Mucosa of stomach (tissue), 1 donor: ENCODE data around the gene RABIF.
"Not testable (repeated sequence)": the region's sequence is repeated elsewhere in the genome, so short reads cannot be mapped to it uniquely, and the experiment has no call there.

Experiments
- H3K27me3 ChIP-seq: one replicate; pipeline ENCODE4 v1.7.0; 2013; ENCODE audit warnings: mild to moderate bottlenecking, low read length; ENCODE audit not compliant: control insufficient read depth, insufficient read depth
- H3K36me3 ChIP-seq: one replicate; pipeline ENCODE4 v1.7.0; 2013; ENCODE audit warnings: low read length; ENCODE audit not compliant: control insufficient read depth, insufficient read depth
- H3K4me1 ChIP-seq: one replicate; pipeline ENCODE4 v1.7.0; 2013; ENCODE audit warnings: mild to moderate bottlenecking, low read length; ENCODE audit not compliant: control insufficient read depth, insufficient read depth
- H3K4me3 ChIP-seq: one replicate; pipeline ENCODE4 v1.7.0; 2013; ENCODE audit warnings: low read length
- H3K9ac ChIP-seq: one replicate; pipeline ENCODE4 v1.7.0; 2013; ENCODE audit warnings: mild to moderate bottlenecking, low read length, moderate library complexity
- H3K9me3 ChIP-seq: one replicate; pipeline ENCODE4 v1.7.0; 2013; ENCODE audit warnings: mild to moderate bottlenecking, low read length, moderate library complexity; ENCODE audit not compliant: control insufficient read depth
- donor health status: Pancreatic carcinoma.

The RABIF gene

DNA sequence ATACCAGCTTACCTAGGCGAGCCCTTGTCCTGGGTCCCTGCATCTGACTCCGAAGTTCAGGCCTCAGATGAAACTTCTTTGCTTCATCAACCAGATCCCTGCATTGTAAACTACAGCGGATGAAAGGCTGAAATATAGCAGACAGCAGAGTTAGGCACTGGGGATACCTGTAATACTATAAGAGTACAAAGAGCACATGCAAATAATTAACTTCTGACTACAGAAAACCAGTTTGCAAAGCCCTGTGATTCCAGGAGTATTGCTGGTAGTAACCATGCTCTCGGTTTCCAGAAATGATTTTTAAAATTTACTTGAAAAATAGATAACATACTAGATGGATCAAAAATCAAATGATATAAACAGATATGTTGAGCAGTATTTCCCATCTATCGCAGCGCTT lies 20.0 kb upstream of the RABIF start:
- no peaks in the 10 kb centered on the region for H3K27me3 ChIP-seq
- no peaks in the 10 kb centered on the region for H3K4me1 ChIP-seq
- no peaks in the 10 kb centered on the region for H3K9me3 ChIP-seq
- no peak overlapping the region for H3K4me3 ChIP-seq
- H3K9ac ChIP-seq = no peak overlapping the region
- H3K36me3 ChIP-seq = peaks cover 6% of the 10 kb centered on the region

DNA sequence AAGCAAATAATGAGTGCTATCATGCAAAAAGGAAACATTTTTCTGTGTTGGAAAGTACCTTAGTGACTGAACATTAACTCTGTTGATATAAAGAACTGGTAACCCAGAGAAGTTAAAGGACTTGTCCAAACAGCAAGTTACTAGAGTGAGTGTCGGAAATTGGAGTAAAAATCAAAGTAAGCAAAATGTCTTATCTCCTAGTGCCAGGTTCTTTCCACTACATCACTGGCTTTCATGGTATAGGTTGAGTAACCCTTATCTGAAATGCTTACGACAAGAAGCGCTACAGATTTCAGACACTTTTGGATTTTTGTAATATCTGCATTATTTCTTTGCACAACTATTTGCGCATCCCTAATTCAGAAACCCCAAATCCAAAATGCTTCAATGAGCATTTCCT lies 16.4 kb upstream of the RABIF start:
- H3K9me3 ChIP-seq = no peaks in the 10 kb centered on the region
- no peak overlapping the region for H3K9ac ChIP-seq
- H3K27me3 ChIP-seq = no peaks in the 10 kb centered on the region
- no peak overlapping the region for H3K4me3 ChIP-seq
- H3K4me1 ChIP-seq = no peaks in the 10 kb centered on the region
- no peaks in the 10 kb centered on the region for H3K36me3 ChIP-seq

DNA sequence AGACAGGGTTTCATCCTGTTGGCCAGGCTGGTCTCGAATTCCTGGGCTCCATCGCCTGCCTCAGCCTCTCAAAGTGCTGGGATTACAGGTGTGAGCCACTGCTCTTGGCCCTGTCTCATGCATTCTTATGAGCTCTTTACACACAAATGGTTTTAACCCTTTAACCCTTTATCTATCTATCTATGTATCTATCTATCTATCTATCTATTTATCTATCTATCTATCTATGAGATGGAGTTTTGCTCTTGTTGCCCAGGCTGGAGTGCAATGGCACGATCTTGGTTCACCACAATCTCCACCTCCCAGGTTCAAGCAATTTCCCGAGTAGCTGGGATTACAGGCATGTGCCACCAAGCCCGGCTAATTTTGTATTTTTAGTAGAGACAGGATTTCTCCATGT lies 14.9 kb upstream of the RABIF start:
- not testable (repeated sequence) for H3K9me3 ChIP-seq, H3K36me3 ChIP-seq, H3K9ac ChIP-seq, H3K4me1 ChIP-seq, H3K4me3 ChIP-seq, H3K27me3 ChIP-seq

- Histone ChIP-seq H3K36me3 (no peaks in the 10 kb centered on the region), H3K9ac (no peak overlapping the region), H3K9me3 (no peaks in the 10 kb centered on the region), H3K4me1 (no peaks in the 10 kb centered on the region), H3K4me3 (no peak overlapping the region), H3K27me3 (no peaks in the 10 kb centered on the region)
These were observed 12.6 kb upstream of the RABIF start for GRCh38 chr1:202901555-202901954.

DNA sequence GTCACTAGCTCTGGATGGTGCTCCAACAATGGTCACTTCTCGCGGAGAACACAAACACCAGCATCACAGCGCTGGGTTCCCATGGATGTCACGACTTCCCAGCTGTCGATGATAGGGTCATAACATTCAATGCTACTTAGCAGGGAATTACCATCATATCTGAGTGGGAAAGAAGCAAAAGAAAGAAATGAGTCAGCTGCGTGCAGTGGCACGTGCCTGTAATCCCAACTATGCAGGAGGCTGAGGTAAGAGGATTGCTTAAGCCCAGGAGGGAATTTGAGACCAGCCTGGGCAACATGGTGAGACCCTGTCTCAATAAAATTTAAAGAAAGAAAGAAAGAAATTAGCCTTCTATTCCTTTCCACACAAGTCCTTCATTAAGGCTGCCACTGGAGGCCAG lies 3.6 kb upstream of the RABIF start:
- H3K9ac ChIP-seq = no peak overlapping the region
- no peaks in the 10 kb centered on the region for H3K27me3 ChIP-seq
- no peak overlapping the region for H3K4me3 ChIP-seq
- peaks cover 4% of the 10 kb centered on the region for H3K36me3 ChIP-seq
- H3K9me3 ChIP-seq = no peaks in the 10 kb centered on the region
- H3K4me1 ChIP-seq = peaks cover 6% of the 10 kb centered on the region

DNA sequence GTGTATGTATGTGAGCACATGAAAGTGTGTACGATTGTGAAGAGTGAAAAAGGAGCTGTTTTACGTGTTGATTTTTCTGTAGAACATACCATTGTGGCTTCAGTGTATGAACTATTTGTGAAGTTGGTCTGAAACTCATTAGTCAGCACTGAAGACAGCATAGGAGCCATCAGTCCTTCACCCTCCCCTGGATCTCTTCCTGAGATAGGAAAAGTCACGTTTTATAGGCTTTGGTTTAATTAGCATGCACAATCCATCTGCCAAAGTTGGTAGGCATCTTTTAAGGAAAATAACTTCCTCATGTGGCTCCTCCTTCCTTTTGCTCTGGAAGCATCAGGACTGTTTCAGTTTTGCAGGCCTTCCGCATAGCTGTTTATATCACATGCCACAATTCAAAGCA lies 1.4 kb upstream of the RABIF start:
- Histone ChIP-seq H3K36me3 (peaks cover 4% of the 10 kb centered on the region), H3K4me3 (no peak overlapping the region), H3K4me1 (peaks cover 8% of the 10 kb centered on the region), H3K9me3 (no peaks in the 10 kb centered on the region), H3K27me3 (no peaks in the 10 kb centered on the region), H3K9ac (no peak overlapping the region)

DNA sequence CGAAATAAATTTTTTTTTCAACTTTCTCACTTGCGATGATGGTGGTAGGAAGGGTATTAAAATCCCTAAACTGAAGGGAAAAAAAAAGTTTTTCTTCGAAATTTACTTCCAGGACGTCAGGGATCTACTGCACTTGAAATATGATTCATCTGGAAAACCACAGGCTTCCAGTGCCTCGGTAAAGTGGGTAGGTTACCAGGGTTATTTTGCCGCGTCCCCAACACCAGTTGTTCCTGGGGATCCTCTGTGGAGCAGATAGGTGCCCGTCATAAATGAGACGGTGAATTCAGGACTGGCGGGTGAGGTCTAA lies 773 bp downstream of the RABIF start:
- Histone ChIP-seq H3K4me3 (peak overlapping the region; percentile 79), H3K27me3 (no peaks in the 10 kb centered on the region), H3K9me3 (no peaks in the 10 kb centered on the region), H3K36me3 (peaks cover 2% of the 10 kb centered on the region), H3K4me1 (peaks cover 8% of the 10 kb centered on the region), H3K9ac (peak overlapping the region; percentile 85)

DNA sequence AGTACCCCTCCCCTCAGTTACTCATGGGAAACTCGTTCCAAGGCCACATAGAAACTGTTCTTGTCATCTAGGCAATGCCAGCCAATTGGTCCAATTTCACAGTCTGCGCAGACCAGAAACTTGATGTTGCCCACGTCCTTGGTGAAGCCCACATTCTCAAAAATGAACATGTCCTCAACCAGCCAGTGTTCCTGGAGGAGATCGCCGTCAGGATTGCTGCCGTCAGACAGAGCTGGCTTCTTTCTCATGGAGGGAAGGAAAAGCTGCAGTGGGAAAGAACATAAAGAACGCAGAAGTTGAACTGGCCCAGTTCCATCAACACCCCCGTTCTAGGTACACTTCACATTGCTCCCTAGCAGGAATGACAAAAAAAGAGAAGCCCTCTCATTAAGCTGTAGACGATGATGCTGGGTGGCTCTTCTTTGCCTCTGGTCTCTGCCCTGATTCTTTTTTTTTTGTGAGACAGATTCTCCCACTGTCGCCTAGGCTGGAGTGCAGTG lies 7.9 kb downstream of the RABIF start:
- H3K36me3 ChIP-seq = no peaks in the 10 kb centered on the region
- H3K9ac ChIP-seq = no peak overlapping the region
- H3K9me3 ChIP-seq = no peaks in the 10 kb centered on the region
- no peaks in the 10 kb centered on the region for H3K27me3 ChIP-seq
- no peak overlapping the region for H3K4me3 ChIP-seq
- no peaks in the 10 kb centered on the region for H3K4me1 ChIP-seq

- no peak overlapping the region for H3K4me3 ChIP-seq
- no peaks in the 10 kb centered on the region for H3K27me3 ChIP-seq
- no peaks in the 10 kb centered on the region for H3K9me3 ChIP-seq
- H3K36me3 ChIP-seq = no peaks in the 10 kb centered on the region
- H3K4me1 ChIP-seq = no peaks in the 10 kb centered on the region
- no peak overlapping the region for H3K9ac ChIP-seq
These were observed 8.9 kb downstream of the RABIF start for GRCh38 chr1:202880062-202880461.

GRCh38 chr1:202879128-202879527 lies 9.8 kb downstream of the RABIF start:
- Histone ChIP-seq H3K4me1 (no peaks in the 10 kb centered on the region), H3K4me3 (no peak overlapping the region), H3K36me3 (no peaks in the 10 kb centered on the region), H3K9ac (no peak overlapping the region), H3K9me3 (no peaks in the 10 kb centered on the region), H3K27me3 (no peaks in the 10 kb centered on the region)

DNA sequence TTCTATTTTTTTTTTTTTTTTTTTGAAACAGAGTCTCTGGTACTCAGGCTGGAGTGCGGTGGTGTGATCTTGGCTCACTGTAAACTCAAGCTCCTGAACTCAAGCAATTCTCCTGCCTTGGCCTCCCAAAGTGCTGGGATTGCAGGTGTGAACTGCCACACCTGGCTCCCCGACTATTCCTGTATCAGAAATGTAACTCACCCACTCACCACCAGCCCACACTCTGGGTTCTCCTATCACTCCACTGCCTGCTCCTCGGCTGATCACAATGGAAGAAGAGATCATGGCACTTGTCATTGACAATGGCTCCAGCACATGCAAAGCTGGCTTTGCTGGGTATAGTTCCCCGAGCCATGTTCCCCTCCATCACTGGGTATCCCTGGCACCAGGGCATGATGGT lies 15.9 kb downstream of the RABIF start:
- H3K36me3 ChIP-seq = no peaks in the 10 kb centered on the region

DNA sequence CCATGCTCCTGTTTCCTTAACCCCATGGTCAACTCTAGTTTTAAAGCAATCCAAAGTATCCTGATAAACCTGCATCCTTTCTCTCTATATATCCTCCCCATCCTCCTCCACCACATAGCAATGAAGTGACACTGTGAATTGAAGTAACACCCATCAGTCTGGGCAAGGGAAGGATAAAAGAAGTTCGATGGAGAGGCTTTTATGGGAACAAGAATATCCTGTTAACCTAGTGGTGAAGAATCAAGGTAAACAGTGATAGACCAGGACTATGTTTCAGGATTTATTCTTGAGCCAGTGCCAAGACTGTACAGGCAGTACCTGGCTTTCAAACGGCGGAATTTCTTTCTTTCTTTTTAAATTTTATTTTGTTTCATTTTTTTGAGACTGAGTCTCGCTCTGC lies 17.6 kb downstream of the RABIF start:
- H3K9me3 ChIP-seq = no peaks in the 10 kb centered on the region
- H3K4me1 ChIP-seq = no peaks in the 10 kb centered on the region
- H3K4me3 ChIP-seq = no peak overlapping the region
- no peaks in the 10 kb centered on the region for H3K27me3 ChIP-seq
- no peaks in the 10 kb centered on the region for H3K36me3 ChIP-seq
- H3K9ac ChIP-seq = no peak overlapping the region

More for the DNA sequence above, 15.9 kb downstream of the RABIF start:
- no peaks in the 10 kb centered on the region for H3K27me3 ChIP-seq
- H3K9ac ChIP-seq = no peak overlapping the region
- H3K9me3 ChIP-seq = no peaks in the 10 kb centered on the region
- no peak overlapping the region for H3K4me3 ChIP-seq
- no peaks in the 10 kb centered on the region for H3K4me1 ChIP-seq
